ENCODE data around the gene SIGLEC14.

DNA sequence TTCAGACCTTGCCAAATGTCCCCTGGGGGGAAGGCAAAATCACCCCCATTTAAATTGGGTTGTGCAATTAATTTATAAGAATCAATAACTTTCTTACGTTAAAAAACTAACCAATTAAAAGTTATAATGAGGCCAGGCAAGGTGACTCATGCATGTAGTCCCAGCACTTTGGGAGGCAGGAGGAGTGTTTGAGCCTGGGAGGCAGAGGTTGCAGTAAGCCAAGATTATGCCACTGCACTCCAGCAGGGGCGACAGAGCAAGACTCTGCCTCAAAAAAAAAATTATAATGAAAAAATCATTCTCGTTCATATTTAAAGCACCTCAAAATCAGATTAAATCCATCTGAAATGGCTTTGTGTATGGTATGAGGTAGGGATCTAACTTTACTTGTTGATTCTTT lies 18.4 kb upstream of the SIGLEC14 start:
- TF ChIP-seq CTCF (IDR thresholded peaks at IDR 0.05): no peak
- no peak for TF ChIP-seq POLR2A (IDR thresholded peaks at IDR 0.05)
